Measurements from ENCODE around the gene MARK4.
"Not testable (repeated sequence)": the region's sequence is repeated elsewhere in the genome, so short reads cannot be mapped to it uniquely, and the experiment has no call there.

The MARK4 gene

GRCh38 chr19:45224645-45225044 is 26.4 kb upstream of the MARK4 start:
- no peak for TF ChIP-seq CTCF (IDR thresholded peaks at IDR 0.05; ENCODE audit: extremely low read depth, missing control alignments)

GRCh38 chr19:45229056-45229455 is 22.0 kb upstream of the MARK4 start:
- not testable (repeated sequence) for DNase-seq (ENCODE audit: low spot score)

More at GRCh38 chr19:45224645-45225044, 26.4 kb upstream of the MARK4 start:
- DNase-seq (ENCODE audit: low spot score), result no peak

- DNase-seq (ENCODE audit: low spot score), result no peak
- no peak for TF ChIP-seq CTCF (IDR thresholded peaks at IDR 0.05; ENCODE audit: extremely low read depth, missing control alignments)
These were observed 19.2 kb upstream of the MARK4 start for GRCh38 chr19:45231891-45232290.

- TF ChIP-seq CTCF (IDR thresholded peaks at IDR 0.05; ENCODE audit: extremely low read depth, missing control alignments), result no peak
- no peak for DNase-seq (ENCODE audit: low spot score)
These were observed 16.8 kb upstream of the MARK4 start for GRCh38 chr19:45234089-45234869.

GRCh38 chr19:45235485-45235884 is 15.6 kb upstream of the MARK4 start:
- TF ChIP-seq CTCF (IDR thresholded peaks at IDR 0.05; ENCODE audit: extremely low read depth, missing control alignments), result no peak
- no peak for DNase-seq (ENCODE audit: low spot score)

- DNase-seq (ENCODE audit: low spot score), result no peak
- TF ChIP-seq CTCF (IDR thresholded peaks at IDR 0.05; ENCODE audit: extremely low read depth, missing control alignments), result no peak
These were observed 12.5 kb upstream of the MARK4 start for GRCh38 chr19:45238556-45238955.

GRCh38 chr19:45243144-45243732 is 7.8 kb upstream of the MARK4 start:
- no peak for TF ChIP-seq CTCF (IDR thresholded peaks at IDR 0.05; ENCODE audit: extremely low read depth, missing control alignments)
- DNase-seq (ENCODE audit: low spot score), result no peak

Measured in GM20000 (cell line).